Spleen (tissue), 7 donors: ENCODE measurements around the gene UPF2.

ENCODE experiments used
- POLR2AphosphoS5 ChIP-seq, 3 donors: sonication (generic); formaldehyde crosslinking; IDR thresholded peaks; one replicate each; pipeline ENCODE4 v1.5.1; 2017; ENCODE audit warnings: antibody characterized with exemption in 3 of 3
- TF ChIP-seq, protein P1 (sequence below), 11 experiments: fragments of 200-600 bp in 7 of 11; fragments of 450-650 bp in 4 of 11; sonication (generic) in 4 of 11; IDR thresholded peaks in 8 of 11; conservative IDR thresholded peaks in 3 of 11; 1 replicate in 7 of 11; 2 replicates in 4 of 11; pipeline versions ENCODE4 v1.4.0 to v1.8.0; 2016 to 2021; ENCODE audit warnings: antibody characterized with exemption in 11 of 11, inconsistent platforms in 4 of 11, mild to moderate bottlenecking in 1 of 11
- donor health status: DM: no; HTN: no; CAD: no; lungs with moderate emphysema.
- donor health status: DM: no; HTN: no; CAD: no.
- donor health status: DM: no; HTN: no; CAD: no.

DNA sequence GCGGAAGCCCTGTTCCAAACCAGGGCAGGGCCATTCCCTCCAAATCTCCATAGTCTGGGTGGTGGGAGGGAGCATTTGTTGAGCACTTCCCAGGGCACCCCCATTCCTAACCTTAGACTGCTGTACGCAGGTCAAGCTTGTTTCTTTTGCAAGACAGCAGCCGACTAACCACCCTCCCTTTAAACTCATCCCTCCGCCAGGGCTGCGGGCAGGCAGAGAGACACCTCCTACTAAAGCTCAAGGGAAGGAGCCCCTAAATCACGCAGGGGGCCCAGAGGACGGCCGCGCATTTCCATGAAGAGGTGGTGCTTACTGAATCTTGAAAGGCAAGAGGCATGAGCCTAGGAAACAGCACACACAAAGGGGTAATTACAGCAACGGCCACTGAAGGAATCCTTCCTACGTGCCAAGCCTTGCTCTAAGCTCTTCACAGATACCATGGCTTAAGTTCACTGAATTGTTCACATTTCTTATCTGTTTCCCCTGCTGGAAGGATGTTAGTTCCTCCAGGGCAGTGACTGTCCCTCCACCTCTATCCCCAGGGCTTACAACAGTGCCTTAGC, 129.4 kb downstream of the UPF2 start:
- TF ChIP-seq, protein P1, sequence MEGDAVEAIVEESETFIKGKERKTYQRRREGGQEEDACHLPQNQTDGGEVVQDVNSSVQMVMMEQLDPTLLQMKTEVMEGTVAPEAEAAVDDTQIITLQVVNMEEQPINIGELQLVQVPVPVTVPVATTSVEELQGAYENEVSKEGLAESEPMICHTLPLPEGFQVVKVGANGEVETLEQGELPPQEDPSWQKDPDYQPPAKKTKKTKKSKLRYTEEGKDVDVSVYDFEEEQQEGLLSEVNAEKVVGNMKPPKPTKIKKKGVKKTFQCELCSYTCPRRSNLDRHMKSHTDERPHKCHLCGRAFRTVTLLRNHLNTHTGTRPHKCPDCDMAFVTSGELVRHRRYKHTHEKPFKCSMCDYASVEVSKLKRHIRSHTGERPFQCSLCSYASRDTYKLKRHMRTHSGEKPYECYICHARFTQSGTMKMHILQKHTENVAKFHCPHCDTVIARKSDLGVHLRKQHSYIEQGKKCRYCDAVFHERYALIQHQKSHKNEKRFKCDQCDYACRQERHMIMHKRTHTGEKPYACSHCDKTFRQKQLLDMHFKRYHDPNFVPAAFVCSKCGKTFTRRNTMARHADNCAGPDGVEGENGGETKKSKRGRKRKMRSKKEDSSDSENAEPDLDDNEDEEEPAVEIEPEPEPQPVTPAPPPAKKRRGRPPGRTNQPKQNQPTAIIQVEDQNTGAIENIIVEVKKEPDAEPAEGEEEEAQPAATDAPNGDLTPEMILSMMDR (IDR thresholded peaks at IDR 0.05 in 8 of 11, conservative IDR thresholded peaks at IDR 0.05 in 3 of 11): no peak
- TF ChIP-seq POLR2AphosphoS5 (IDR thresholded peaks at IDR 0.05): no peak
